OCI-LY3 (cell line): Measurements from ENCODE around the gene DCLRE1C.

Experiments used
- CTCF ChIP-seq: fragments of 200-600, 300-600 bp; sonication (generic); IDR thresholded peaks from 2 replicates; pipeline ENCODE4 v1.5.1; 2014; ENCODE audit warnings: antibody characterized with exemption, low read length, low read depth
- EZH2phosphoT487 ChIP-seq: fragments of 200-600 bp; shearing (Covaris generic); IDR thresholded peaks from 2 replicates; pipeline ENCODE4 v1.6.1; 2018; ENCODE audit warnings: antibody characterized with exemption, mixed run types, low read depth

DNA sequence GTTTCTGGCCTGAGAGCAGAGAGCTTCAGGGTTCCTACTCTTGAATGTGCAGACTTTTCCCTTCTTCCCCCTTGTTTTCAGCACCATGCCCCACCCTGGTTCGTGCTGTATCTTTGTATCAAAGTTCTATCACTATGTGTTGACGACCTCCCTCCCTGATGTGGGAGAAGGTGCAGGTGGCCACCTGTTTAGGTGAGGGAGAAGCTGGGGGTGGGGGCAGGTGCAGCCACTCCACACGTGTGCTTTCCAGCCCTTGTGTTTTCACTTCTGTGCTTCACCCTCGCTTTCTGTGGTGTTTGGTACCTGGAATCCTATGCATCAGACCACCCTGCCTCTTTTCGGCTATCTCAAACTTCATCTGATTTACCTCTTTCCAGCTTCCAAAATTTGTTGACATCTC lies 94.9 kb downstream of the DCLRE1C start:
- TF ChIP-seq CTCF (no peak), EZH2phosphoT487 (no peak)
